ENCODE data around the gene OCA2.
"Not testable (repeated sequence)": the region's sequence is repeated elsewhere in the genome, so short reads cannot be mapped to it uniquely, and the experiment has no call there.

OCA2 gene

DNA sequence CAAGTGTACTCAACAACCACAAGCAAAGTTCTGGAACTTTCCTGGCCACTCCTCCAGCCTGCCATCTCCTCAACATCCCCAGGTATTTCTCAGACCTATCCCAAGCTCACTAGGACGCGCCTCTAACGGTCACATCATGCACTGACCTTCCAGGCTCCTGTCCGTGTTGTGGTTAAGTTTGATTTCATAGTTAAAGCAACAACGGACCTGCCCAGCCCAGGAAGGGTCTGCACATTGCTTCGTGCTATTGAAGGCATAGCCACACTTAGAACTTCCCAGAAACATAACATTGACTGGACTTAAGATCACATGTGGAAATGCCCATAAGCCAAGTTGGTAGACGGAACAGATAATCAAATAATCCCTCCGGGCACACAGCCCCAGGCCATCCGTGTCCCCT is 85.1 kb downstream of the OCA2 start:
- Histone ChIP-seq H2AFZ (ENCODE audit: insufficient read depth, low read length, poor library complexity) (no peak overlapping the region), H3K4me3 (ENCODE audit: low read depth, low read length) (no peak overlapping the region), H2BK120ac (ENCODE audit: insufficient read depth, low read length, poor library complexity) (no peak overlapping the region), H3K18ac (ENCODE audit: low read length) (no peak overlapping the region), H3K9me3 (ENCODE audit: insufficient read depth, low read depth, low read length) (no peaks in the 10 kb centered on the region), H3K27ac (ENCODE audit: low read depth, low read length) (no peak overlapping the region), H2AK5ac (ENCODE audit: low read length) (no peak overlapping the region), H3K4ac (ENCODE audit: low read depth, low read length) (no peak overlapping the region), H3K4me1 (ENCODE audit: control insufficient read depth in 1 of 2, insufficient read depth in 2 of 2, low read length in 2 of 2) (no peaks in the 10 kb centered on the region), H3K9ac (ENCODE audit: low read length) (no peak overlapping the region), H3K79me2 (ENCODE audit: control insufficient read depth, insufficient read depth, low read length, poor library complexity) (no peaks in the 10 kb centered on the region), H4K8ac (ENCODE audit: low read depth, low read length) (no peak overlapping the region), H3K4me2 (ENCODE audit: low read length) (no peak overlapping the region), H3K23ac (ENCODE audit: low read length) (no peak overlapping the region), H3K79me1 (ENCODE audit: low read length) (no peaks in the 10 kb centered on the region), H4K12ac (ENCODE audit: low read depth, low read length) (no peak overlapping the region), H4K91ac (ENCODE audit: low read depth, low read length) (no peak overlapping the region), H3K27me3 (ENCODE audit: insufficient read depth, low read length) (no peaks in the 10 kb centered on the region), H2BK12ac (ENCODE audit: low read length) (no peak overlapping the region), H3K36me3 (ENCODE audit: control insufficient read depth in 1 of 2, insufficient read depth in 2 of 2, low read length in 2 of 2) (no peaks in the 10 kb centered on the region), H3K14ac (ENCODE audit: low read length) (no peak overlapping the region), H2BK5ac (ENCODE audit: low read depth, low read length, poor library complexity) (no peak overlapping the region)
- DNase-seq, result no peak
- WGBS (ENCODE audit: extremely low coverage, insufficient coverage, insufficient read length), result no CpG with 5 or more reads among the region's 9 CpGs

DNA sequence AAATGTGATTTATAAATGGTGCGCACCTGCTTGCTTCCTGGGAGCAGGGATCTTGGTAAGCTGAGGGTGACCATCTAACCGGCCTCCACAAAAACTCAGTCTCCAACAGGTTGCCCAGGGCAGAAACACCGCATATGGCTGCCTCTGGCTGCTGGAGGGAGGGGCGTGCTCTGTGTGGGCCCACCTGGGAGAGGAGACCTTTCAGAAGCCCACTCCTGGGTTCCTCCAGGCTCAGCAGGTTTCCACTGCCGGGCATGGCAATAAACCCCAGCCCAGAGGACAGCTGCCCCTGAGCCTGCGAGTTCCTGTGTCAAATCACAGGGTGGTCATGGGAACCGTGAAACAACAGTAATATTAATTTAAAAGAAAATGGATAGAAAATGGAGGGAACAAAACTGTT is 85.6 kb downstream of the OCA2 start:
- no peak overlapping the region for H2AK5ac ChIP-seq (ENCODE audit: low read length)
- H3K27me3 ChIP-seq (ENCODE audit: insufficient read depth, low read length), result no peaks in the 10 kb centered on the region
- H3K4me1 ChIP-seq (ENCODE audit: control insufficient read depth in 1 of 2, insufficient read depth in 2 of 2, low read length in 2 of 2), result no peaks in the 10 kb centered on the region
- H2BK5ac ChIP-seq (ENCODE audit: low read depth, low read length, poor library complexity), result no peak overlapping the region
- H2BK12ac ChIP-seq (ENCODE audit: low read length), result no peak overlapping the region
- H3K79me1 ChIP-seq (ENCODE audit: low read length), result no peaks in the 10 kb centered on the region
- WGBS (ENCODE audit: extremely low coverage, insufficient coverage, insufficient read length), result no CpG with 5 or more reads among the region's 7 CpGs
- no peak overlapping the region for H4K91ac ChIP-seq (ENCODE audit: low read depth, low read length)
- H3K9ac ChIP-seq (ENCODE audit: low read length), result no peak overlapping the region
- H3K27ac ChIP-seq (ENCODE audit: low read depth, low read length), result no peak overlapping the region
- no peak overlapping the region for H3K14ac ChIP-seq (ENCODE audit: low read length)
- no peak overlapping the region for H3K4ac ChIP-seq (ENCODE audit: low read depth, low read length)
- H4K12ac ChIP-seq (ENCODE audit: low read depth, low read length), result no peak overlapping the region
- no peak overlapping the region for H3K4me2 ChIP-seq (ENCODE audit: low read length)
- H3K9me3 ChIP-seq (ENCODE audit: insufficient read depth, low read depth, low read length), result peaks cover 2% of the 10 kb centered on the region
- no peak overlapping the region for H2AFZ ChIP-seq (ENCODE audit: insufficient read depth, low read length, poor library complexity)
- H4K8ac ChIP-seq (ENCODE audit: low read depth, low read length), result no peak overlapping the region
- no peak overlapping the region for H3K23ac ChIP-seq (ENCODE audit: low read length)
- DNase-seq, result no peak
- H3K18ac ChIP-seq (ENCODE audit: low read length), result no peak overlapping the region
- H3K4me3 ChIP-seq (ENCODE audit: low read depth, low read length), result no peak overlapping the region
- no peaks in the 10 kb centered on the region for H3K79me2 ChIP-seq (ENCODE audit: control insufficient read depth, insufficient read depth, low read length, poor library complexity)
- H3K36me3 ChIP-seq (ENCODE audit: control insufficient read depth in 1 of 2, insufficient read depth in 2 of 2, low read length in 2 of 2), result no peaks in the 10 kb centered on the region
- no peak overlapping the region for H2BK120ac ChIP-seq (ENCODE audit: insufficient read depth, low read length, poor library complexity)

DNA sequence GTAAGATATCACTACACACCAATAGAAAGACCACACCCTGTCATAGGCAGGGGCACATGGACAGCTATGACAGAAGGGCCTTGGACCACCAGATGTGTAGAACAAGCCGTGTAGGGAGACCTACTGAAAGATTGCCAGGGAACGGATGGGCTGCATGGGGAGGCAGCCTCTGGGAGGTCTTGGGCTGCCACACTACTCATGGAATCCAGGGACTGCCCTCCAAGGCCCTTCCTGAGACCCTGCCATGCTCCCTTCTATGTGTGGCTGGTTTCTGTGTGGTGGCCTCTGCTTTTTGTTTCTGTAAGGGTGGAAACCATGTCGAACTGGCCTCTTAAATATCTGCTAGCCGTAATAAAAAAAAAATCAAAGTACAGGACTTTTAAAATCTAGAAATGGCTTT is 86.9 kb downstream of the OCA2 start:
- H3K18ac ChIP-seq (ENCODE audit: low read length), result no peak overlapping the region
- H3K4me1 ChIP-seq (ENCODE audit: control insufficient read depth in 1 of 2, insufficient read depth in 2 of 2, low read length in 2 of 2), result no peaks in the 10 kb centered on the region
- no peak overlapping the region for H3K14ac ChIP-seq (ENCODE audit: low read length)
- no peak overlapping the region for H4K8ac ChIP-seq (ENCODE audit: low read depth, low read length)
- H4K12ac ChIP-seq (ENCODE audit: low read depth, low read length), result no peak overlapping the region
- H3K79me2 ChIP-seq (ENCODE audit: control insufficient read depth, insufficient read depth, low read length, poor library complexity), result no peaks in the 10 kb centered on the region
- no peak overlapping the region for H4K91ac ChIP-seq (ENCODE audit: low read depth, low read length)
- no peak overlapping the region for H3K4ac ChIP-seq (ENCODE audit: low read depth, low read length)
- no peak overlapping the region for H3K9ac ChIP-seq (ENCODE audit: low read length)
- H3K27me3 ChIP-seq (ENCODE audit: insufficient read depth, low read length), result no peaks in the 10 kb centered on the region
- H2BK12ac ChIP-seq (ENCODE audit: low read length), result no peak overlapping the region
- no peak overlapping the region for H3K4me3 ChIP-seq (ENCODE audit: low read depth, low read length)
- H2AK5ac ChIP-seq (ENCODE audit: low read length), result no peak overlapping the region
- H2AFZ ChIP-seq (ENCODE audit: insufficient read depth, low read length, poor library complexity), result no peak overlapping the region
- no peak overlapping the region for H3K23ac ChIP-seq (ENCODE audit: low read length)
- no peak overlapping the region for H3K27ac ChIP-seq (ENCODE audit: low read depth, low read length)
- H3K36me3 ChIP-seq (ENCODE audit: control insufficient read depth in 1 of 2, insufficient read depth in 2 of 2, low read length in 2 of 2), result no peaks in the 10 kb centered on the region
- peaks cover 2% of the 10 kb centered on the region for H3K9me3 ChIP-seq (ENCODE audit: insufficient read depth, low read depth, low read length)
- no peaks in the 10 kb centered on the region for H3K79me1 ChIP-seq (ENCODE audit: low read length)
- no peak overlapping the region for H2BK5ac ChIP-seq (ENCODE audit: low read depth, low read length, poor library complexity)
- DNase-seq, result no peak
- H3K4me2 ChIP-seq (ENCODE audit: low read length), result no peak overlapping the region
- H2BK120ac ChIP-seq (ENCODE audit: insufficient read depth, low read length, poor library complexity), result no peak overlapping the region
- no CpG with 5 or more reads among the region's 4 CpGs for WGBS (ENCODE audit: extremely low coverage, insufficient coverage, insufficient read length)

DNA sequence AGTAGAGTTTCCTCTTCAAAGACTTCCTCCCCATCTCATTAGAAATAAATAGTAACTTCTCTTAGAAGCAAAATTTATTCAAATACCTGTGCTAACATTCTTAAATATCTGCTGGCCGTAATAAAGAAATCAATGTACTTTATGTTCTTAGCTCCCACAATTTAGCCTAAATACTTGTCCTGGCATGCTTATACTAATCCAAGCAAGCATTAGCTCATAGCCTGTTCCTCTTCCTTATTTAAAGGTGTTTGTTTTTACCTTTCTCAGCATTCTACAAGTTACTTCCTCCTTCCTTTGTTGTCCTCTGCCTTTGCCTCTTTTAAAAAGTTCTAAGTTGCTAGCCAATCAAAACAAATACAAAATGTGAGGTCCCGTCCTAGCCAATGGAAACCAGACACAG is 90.9 kb downstream of the OCA2 start:
- not testable (repeated sequence) for H3K9me3 ChIP-seq (ENCODE audit: insufficient read depth, low read depth, low read length); DNase-seq; H3K27me3 ChIP-seq (ENCODE audit: insufficient read depth, low read length); H4K8ac ChIP-seq (ENCODE audit: low read depth, low read length); H2BK5ac ChIP-seq (ENCODE audit: low read depth, low read length, poor library complexity); H3K27ac ChIP-seq (ENCODE audit: low read depth, low read length); H2BK120ac ChIP-seq (ENCODE audit: insufficient read depth, low read length, poor library complexity); H2AK5ac ChIP-seq (ENCODE audit: low read length); H4K12ac ChIP-seq (ENCODE audit: low read depth, low read length); H3K9ac ChIP-seq (ENCODE audit: low read length); H3K36me3 ChIP-seq (ENCODE audit: control insufficient read depth in 1 of 2, insufficient read depth in 2 of 2, low read length in 2 of 2); H2BK12ac ChIP-seq (ENCODE audit: low read length); H3K79me1 ChIP-seq (ENCODE audit: low read length); H3K23ac ChIP-seq (ENCODE audit: low read length); H3K4ac ChIP-seq (ENCODE audit: low read depth, low read length); H3K4me2 ChIP-seq (ENCODE audit: low read length); H2AFZ ChIP-seq (ENCODE audit: insufficient read depth, low read length, poor library complexity); H4K91ac ChIP-seq (ENCODE audit: low read depth, low read length); H3K14ac ChIP-seq (ENCODE audit: low read length); H3K18ac ChIP-seq (ENCODE audit: low read length); H3K4me3 ChIP-seq (ENCODE audit: low read depth, low read length); H3K4me1 ChIP-seq (ENCODE audit: control insufficient read depth in 1 of 2, insufficient read depth in 2 of 2, low read length in 2 of 2); H3K79me2 ChIP-seq (ENCODE audit: control insufficient read depth, insufficient read depth, low read length, poor library complexity)
- WGBS (ENCODE audit: extremely low coverage, insufficient coverage, insufficient read length), result no CpG with 5 or more reads among the region's 2 CpGs

Data from trophoblast cell (in vitro differentiated cells and primary cell).